BJ (cell line): ENCODE measurements around the gene R3HCC1L. TPM values are rescaled to one million over a fixed set of nuclear protein-coding genes. Genes with fewer than 3 reads are reported as not detected.
A peak's percentile ranks its signal among the peaks of the same experiment; 100 is the strongest.
"Not testable (repeated sequence)": the region's sequence is repeated elsewhere in the genome, so short reads cannot be mapped to it uniquely, and the experiment has no call there.

Source experiments
- CTCF ChIA-PET: fragments of 350-600 bp; formaldehyde crosslinking; extraction: SDS; loops from one replicate; lab custom pipeline; 2021; ENCODE audit warnings: antibody characterized with exemption, inconsistent platforms; lab: Yijun Ruan, JAX
- POLR2A ChIA-PET: fragments of 300-600 bp; sonication (Branson Sonifier 250); formaldehyde crosslinking; extraction: SDS; loops from one replicate; lab custom pipeline; 2021; ENCODE audit warnings: antibody characterized with exemption; lab: Charles Lee
- DNase-seq: peaks from one replicate; pipeline ENCODE4 v3.0.0-alpha.2; 2011; ENCODE audit warnings: low read depth
- H3K27me3 ChIP-seq: 2 replicates; pipeline ENCODE4 v1.6.0; 2011; ENCODE audit warnings: low read length; ENCODE audit not compliant: control insufficient read depth, insufficient read depth
- H3K36me3 ChIP-seq: 2 replicates; pipeline ENCODE4 v1.5.1; 2011; ENCODE audit warnings: low read length; ENCODE audit not compliant: control insufficient read depth, insufficient read depth
- H3K4me3 ChIP-seq: 2 replicates; pipeline ENCODE4 v1.5.1; 2011; ENCODE audit warnings: low read depth, mild to moderate bottlenecking, control low read depth, low read length
- polyA plus RNA-seq: library from polyadenylated mRNA; depleted of rRNA; stranded (reverse); fragments of >200 nt; gene quantifications from 2 replicates; pipeline ENCODE4 v1.2.3, GENCODE V29; 2011
- TF ChIP-seq, protein P1 (sequence below): IDR thresholded peaks from 2 replicates; pipeline ENCODE4 v1.5.1; 2011; ENCODE audit warnings: low read depth, mild to moderate bottlenecking, control low read depth, inconsistent platforms, low read length, moderate library complexity; ENCODE audit not compliant: insufficient read depth

The R3HCC1L gene
- polyA plus RNA-seq, 1 experiment = 5.6 TPM

DNA sequence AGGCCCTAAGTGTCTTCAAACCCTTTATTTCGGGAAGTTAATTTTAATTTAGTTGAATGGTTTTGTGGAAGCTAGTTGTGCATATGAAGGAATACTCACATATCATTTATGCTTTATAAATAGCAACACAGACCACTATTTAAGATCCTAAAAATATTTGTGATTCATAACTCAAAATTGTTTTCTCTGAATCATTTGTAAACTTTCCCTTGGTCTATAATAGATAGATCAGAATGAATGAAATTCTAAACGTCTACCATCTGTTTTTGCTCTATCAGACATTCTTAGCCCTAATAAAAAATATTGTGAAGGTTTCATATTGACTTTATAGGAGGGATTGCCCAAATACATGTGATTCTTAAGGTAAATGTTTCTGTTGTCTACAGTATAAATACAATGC, 90.1 kb downstream of the R3HCC1L start:
- ChIA-PET CTCF (no interaction called here), POLR2A (interaction anchor here (0.5 kb wide), 1 partner anchor 137 kb away, joined by 3 read pairs; no protein-coding TSS in a partner anchor)
- Histone ChIP-seq H3K27me3 (no peaks in the 10 kb centered on the region), H3K4me3 (no peak overlapping the region), H3K36me3 (no peaks in the 10 kb centered on the region)
- peak; percentile 46 for DNase-seq
- TF ChIP-seq, protein P1, sequence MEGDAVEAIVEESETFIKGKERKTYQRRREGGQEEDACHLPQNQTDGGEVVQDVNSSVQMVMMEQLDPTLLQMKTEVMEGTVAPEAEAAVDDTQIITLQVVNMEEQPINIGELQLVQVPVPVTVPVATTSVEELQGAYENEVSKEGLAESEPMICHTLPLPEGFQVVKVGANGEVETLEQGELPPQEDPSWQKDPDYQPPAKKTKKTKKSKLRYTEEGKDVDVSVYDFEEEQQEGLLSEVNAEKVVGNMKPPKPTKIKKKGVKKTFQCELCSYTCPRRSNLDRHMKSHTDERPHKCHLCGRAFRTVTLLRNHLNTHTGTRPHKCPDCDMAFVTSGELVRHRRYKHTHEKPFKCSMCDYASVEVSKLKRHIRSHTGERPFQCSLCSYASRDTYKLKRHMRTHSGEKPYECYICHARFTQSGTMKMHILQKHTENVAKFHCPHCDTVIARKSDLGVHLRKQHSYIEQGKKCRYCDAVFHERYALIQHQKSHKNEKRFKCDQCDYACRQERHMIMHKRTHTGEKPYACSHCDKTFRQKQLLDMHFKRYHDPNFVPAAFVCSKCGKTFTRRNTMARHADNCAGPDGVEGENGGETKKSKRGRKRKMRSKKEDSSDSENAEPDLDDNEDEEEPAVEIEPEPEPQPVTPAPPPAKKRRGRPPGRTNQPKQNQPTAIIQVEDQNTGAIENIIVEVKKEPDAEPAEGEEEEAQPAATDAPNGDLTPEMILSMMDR = no peak

DNA sequence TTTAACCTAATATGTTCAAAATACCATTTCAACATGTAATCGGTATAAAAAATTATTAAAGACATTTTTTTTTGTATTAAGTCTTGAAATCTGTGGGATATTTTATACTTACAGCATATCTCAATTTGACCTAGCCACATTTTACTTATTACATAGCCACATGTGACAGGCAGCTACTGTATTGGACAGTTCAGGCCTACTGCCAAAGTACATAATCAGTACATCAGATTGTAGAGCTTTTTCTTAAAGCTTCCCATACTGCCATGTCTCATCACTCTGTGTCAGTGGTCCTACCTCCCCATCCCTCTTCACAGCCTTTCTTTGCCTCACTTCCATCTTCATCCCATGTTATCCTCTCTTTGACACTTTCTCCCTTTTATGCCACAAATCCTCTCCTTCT, 90.5 kb downstream of the R3HCC1L start:
- ChIA-PET CTCF (no interaction called here), POLR2A (no interaction called here)
- TF ChIP-seq, protein P1 = no peak
- no peaks in the 10 kb centered on the region for H3K36me3 ChIP-seq
- H3K27me3 ChIP-seq = no peaks in the 10 kb centered on the region
- H3K4me3 ChIP-seq = no peak overlapping the region
- DNase-seq = no peak

DNA sequence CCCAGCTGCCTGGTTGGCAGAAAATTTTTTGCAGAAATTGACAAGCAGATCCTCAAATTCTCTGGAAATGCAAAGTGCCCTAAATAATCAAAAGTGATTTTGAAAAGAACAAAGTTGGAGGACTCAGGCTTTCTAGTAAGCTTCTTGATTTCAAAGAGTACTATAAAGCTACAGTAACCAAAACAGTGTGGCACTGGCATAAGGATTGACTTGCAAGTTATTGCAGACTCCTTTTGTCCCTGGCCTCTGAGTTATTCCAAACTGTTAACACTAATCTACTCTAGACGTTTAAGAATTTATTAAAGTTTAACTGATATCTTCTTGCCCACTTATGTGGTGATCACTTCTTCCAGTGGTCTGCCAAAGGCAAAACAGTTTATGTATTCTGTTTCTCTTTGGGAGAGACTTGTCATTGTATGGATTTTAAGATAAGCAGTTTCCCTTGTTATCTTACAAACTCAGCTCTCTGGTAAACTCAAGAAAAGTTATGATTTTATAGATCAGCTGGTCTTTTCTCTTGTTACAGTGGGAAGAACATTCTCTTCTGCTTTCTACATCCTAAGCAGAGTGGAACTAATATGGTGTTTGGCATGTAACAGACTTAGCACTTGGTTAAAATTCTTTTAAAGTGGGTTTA, 92.2 kb downstream of the R3HCC1L start:
- TF ChIP-seq, protein P1 = no peak
- no peaks in the 10 kb centered on the region for H3K36me3 ChIP-seq
- H3K4me3 ChIP-seq = no peak overlapping the region
- DNase-seq = no peak
- no peaks in the 10 kb centered on the region for H3K27me3 ChIP-seq
- ChIA-PET CTCF (no interaction called here), POLR2A (no interaction called here)

DNA sequence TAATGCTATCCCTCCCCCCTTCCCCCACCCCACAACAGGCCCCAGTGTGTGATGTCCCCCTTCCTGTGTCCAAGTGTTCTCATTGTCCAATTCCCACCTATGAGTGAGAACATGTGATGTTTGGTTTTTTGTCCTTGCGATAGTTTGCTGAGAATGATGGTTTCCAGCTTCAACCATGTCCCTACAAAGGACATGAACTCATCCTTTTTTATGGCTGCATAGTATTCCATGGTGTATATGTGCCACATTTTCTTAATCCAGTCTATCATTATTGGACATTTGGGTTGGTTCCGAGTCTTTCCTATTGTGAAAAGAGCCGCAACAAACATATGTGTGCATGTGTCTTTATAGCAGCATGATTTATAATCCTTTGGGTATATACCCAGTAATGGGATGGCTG, 93.3 kb downstream of the R3HCC1L start:
- H3K4me3 ChIP-seq, H3K36me3 ChIP-seq, DNase-seq: not testable (repeated sequence)

DNA sequence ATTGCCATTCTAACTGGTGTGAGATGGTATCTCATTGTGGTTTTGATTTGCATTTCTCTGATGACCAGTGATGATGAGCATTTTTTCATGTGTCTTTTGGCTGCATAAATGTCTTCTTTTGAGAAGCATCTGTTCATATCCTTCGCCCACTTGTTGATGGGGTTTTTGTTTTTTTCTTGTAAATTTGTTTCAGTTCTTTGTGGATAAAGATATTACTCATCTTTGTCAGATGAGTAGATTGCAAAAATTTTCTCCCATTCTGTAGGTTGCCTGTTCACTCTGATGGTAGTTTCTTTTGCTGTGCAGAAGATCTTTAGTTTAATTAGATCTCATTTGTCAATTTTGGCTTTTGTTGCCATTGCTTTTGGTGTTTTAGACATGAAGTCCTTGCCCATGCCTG, 93.8 kb downstream of the R3HCC1L start:
- H3K4me3 ChIP-seq, H3K36me3 ChIP-seq, H3K27me3 ChIP-seq, CTCF ChIA-PET, POLR2A ChIA-PET, DNase-seq: not testable (repeated sequence)

More for the DNA sequence above, 93.3 kb downstream of the R3HCC1L start:
- H3K27me3 ChIP-seq, CTCF ChIA-PET, POLR2A ChIA-PET: not testable (repeated sequence)

DNA sequence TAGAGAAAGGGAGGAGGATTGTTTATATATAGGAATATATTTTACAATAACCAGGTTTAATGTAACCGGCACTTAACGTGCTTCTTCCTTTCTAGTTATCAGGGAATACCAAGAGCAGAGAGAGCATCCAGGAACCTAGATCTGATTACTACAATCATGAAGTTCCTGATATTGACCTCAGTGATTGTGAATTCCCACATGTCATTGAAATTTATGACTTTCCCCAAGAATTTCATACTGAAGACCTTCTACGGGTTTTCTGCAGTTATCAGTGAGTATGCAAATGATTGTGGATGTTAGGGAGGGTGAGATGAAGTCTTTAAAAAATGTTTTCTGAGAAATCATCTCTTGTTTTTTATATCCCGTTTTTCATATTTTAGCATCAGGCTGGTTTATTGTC, 97.0 kb downstream of the R3HCC1L start:
- TF ChIP-seq, protein P1 = no peak
- no peak overlapping the region for H3K4me3 ChIP-seq
- ChIA-PET POLR2A (no interaction called here), CTCF (interaction anchor here (0.8 to 1.8 kb wide), 3 partner anchors 12 to 165 kb away, joined by 3 to 4 read pairs (median 3); no protein-coding TSS in a partner anchor)
- 0 out of 2 replicates have a peak, but pooled peaks cover 3% of the 10 kb centered on the region for H3K36me3 ChIP-seq
- H3K27me3 ChIP-seq = no peaks in the 10 kb centered on the region
- no peak for DNase-seq
